Liver (tissue), 9 donors: ENCODE measurements around the gene COL4A3. TPM values are rescaled to one million over a fixed set of nuclear protein-coding genes. Genes with fewer than 3 reads are reported as not detected.

Experiments
- DNase-seq: peaks from one replicate; pipeline ENCODE4 v3.0.0-alpha.2; 2017; ENCODE audit warnings: low spot score
- H3K27ac ChIP-seq, 2 donors: one replicate each; pipeline ENCODE4 v1.7.0; 2013; ENCODE audit warnings: inconsistent platforms in 2 of 2, low read length in 2 of 2, control low read depth in 1 of 2, low read depth in 1 of 2, mild to moderate bottlenecking in 1 of 2
- H3K27me3 ChIP-seq, 4 donors: one replicate each; pipeline versions ENCODE4 v1.6.1 to v1.7.0; 2013; ENCODE audit warnings: low read length in 3 of 4, inconsistent platforms in 1 of 4, mild to moderate bottlenecking in 1 of 4, moderate library complexity in 1 of 4; ENCODE audit not compliant: control insufficient read depth in 4 of 4, insufficient read depth in 4 of 4
- H3K36me3 ChIP-seq, 4 donors: one replicate each; pipeline versions ENCODE4 v1.6.1 to v1.7.0; 2013; ENCODE audit warnings: low read length in 3 of 4, mild to moderate bottlenecking in 3 of 4, low read depth in 1 of 4, moderate library complexity in 1 of 4; ENCODE audit not compliant: control insufficient read depth in 4 of 4, insufficient read depth in 3 of 4
- H3K4me1 ChIP-seq, 4 donors: one replicate each; pipeline versions ENCODE4 v1.6.1 to v1.7.0; 2013; ENCODE audit warnings: low read length in 3 of 4, mild to moderate bottlenecking in 3 of 4, moderate library complexity in 1 of 4; ENCODE audit not compliant: control insufficient read depth in 4 of 4, insufficient read depth in 4 of 4
- H3K4me3 ChIP-seq, 3 donors: one replicate each; pipeline versions ENCODE4 v1.6.1 to v1.7.0; 2013; ENCODE audit warnings: low read length in 3 of 3, control low read depth in 1 of 3, low read depth in 1 of 3, mild to moderate bottlenecking in 1 of 3
- H3K9ac ChIP-seq, 2 donors: one replicate each; pipeline ENCODE4 v1.7.0; 2013; ENCODE audit warnings: low read length in 2 of 2, mild to moderate bottlenecking in 2 of 2, moderate library complexity in 2 of 2, control low read depth in 1 of 2, low read depth in 1 of 2
- H3K9me3 ChIP-seq, 4 donors: one replicate each; pipeline versions ENCODE4 v1.6.1 to v1.7.0; 2013; ENCODE audit warnings: low read length in 3 of 4; ENCODE audit not compliant: control insufficient read depth in 4 of 4
- FOXA1 ChIP-seq: IDR thresholded peaks from 2 replicates; pipeline ENCODE4 v1.6.1; 2016; ENCODE audit warnings: antibody characterized with exemption
- FOXA2 ChIP-seq: IDR thresholded peaks from 2 replicates; pipeline ENCODE4 v1.6.1; 2016; ENCODE audit warnings: antibody characterized with exemption
- GABPA ChIP-seq, 2 donors: IDR thresholded peaks in 1 of 2; conservative IDR thresholded peaks in 1 of 2; 2 replicates each; pipeline ENCODE4 v1.6.1; 2016; ENCODE audit warnings: antibody characterized with exemption in 2 of 2, mild to moderate bottlenecking in 1 of 2, moderate library complexity in 1 of 2
- HNF4G ChIP-seq: IDR thresholded peaks from 2 replicates; pipeline ENCODE4 v1.6.1; 2016; ENCODE audit warnings: antibody characterized with exemption
- NR2F2 ChIP-seq: IDR thresholded peaks from 2 replicates; pipeline ENCODE4 v1.6.1; 2016; ENCODE audit warnings: antibody characterized with exemption
- RXRA ChIP-seq, 2 donors: IDR thresholded peaks; 2 replicates each; pipeline ENCODE4 v1.6.1; 2017 to 2018; ENCODE audit warnings: antibody characterized with exemption in 2 of 2, mild to moderate bottlenecking in 1 of 2
- TAF1 ChIP-seq: conservative IDR thresholded peaks from 2 replicates; pipeline ENCODE4 v1.6.1; 2016; ENCODE audit warnings: antibody characterized with exemption, mild to moderate bottlenecking
- YY1 ChIP-seq: IDR thresholded peaks from 2 replicates; pipeline ENCODE4 v1.6.1; 2016; ENCODE audit warnings: antibody characterized with exemption, mild to moderate bottlenecking
- WGBS: extraction: QIAGEN DNeasy Blood & Tissue Kit; methylation state at CpG from one replicate; pipeline ENCODE4 v1.1.7; 2013; 5-methylcytosine and 5-hydroxymethylcytosine counted together
- polyA plus RNA-seq, 2 donors: library from polyadenylated mRNA; stranded (reverse) in 1 of 2; unstranded in 1 of 2; fragments of 200-250 nt in 1 of 2; fragments of >200 nt in 1 of 2; fragmentation: Nextera tagmentation in 1 of 2; extraction: Ambion mirVana in 1 of 2; gene quantifications; one replicate each; pipeline versions ENCODE4 v1.2.1 to v1.2.3, GENCODE V29; 2013 to 2015
- total RNA-seq, 2 donors: library from RNA; depleted of rRNA; stranded (reverse); fragments of >200 nt; gene quantifications; one replicate each; pipeline ENCODE4 v1.2.3, GENCODE V29; 2014
- TF ChIP-seq, protein P1 (sequence below): IDR thresholded peaks from 2 replicates; pipeline ENCODE4 v1.6.1; 2016; ENCODE audit warnings: antibody characterized with exemption
- TF ChIP-seq, protein P2 (sequence below): IDR thresholded peaks from 2 replicates; pipeline ENCODE4 v1.6.1; 2016; ENCODE audit warnings: antibody characterized with exemption
- TF ChIP-seq, protein P3 (sequence below): IDR thresholded peaks from 2 replicates; pipeline ENCODE4 v1.6.1; 2016; ENCODE audit warnings: antibody characterized with exemption, mild to moderate bottlenecking
- TF ChIP-seq, protein P4 (sequence below): fragments of 150-350 bp; IDR thresholded peaks from 2 replicates; pipeline ENCODE4 v1.5.1; 2017; ENCODE audit warnings: improper control_type of control experiment, low read depth, low read length; ENCODE audit not compliant: missing input control
- TF ChIP-seq, protein P5 (sequence below): IDR thresholded peaks from 2 replicates; pipeline ENCODE4 v1.6.1; 2016; ENCODE audit warnings: antibody characterized with exemption
- donor health status: healthy.
- donor health status: healthy.
- donor health status: healthy.
- donor health status: healthy.
- donor health status: healthy.

Gene COL4A3
- 1 to 10 TPM in 1 of 2 donors, under 1 TPM in 1; 0.05 to 2.3 TPM for total RNA-seq
- under 1 TPM; 0.24 to 0.46 TPM for polyA plus RNA-seq

DNA sequence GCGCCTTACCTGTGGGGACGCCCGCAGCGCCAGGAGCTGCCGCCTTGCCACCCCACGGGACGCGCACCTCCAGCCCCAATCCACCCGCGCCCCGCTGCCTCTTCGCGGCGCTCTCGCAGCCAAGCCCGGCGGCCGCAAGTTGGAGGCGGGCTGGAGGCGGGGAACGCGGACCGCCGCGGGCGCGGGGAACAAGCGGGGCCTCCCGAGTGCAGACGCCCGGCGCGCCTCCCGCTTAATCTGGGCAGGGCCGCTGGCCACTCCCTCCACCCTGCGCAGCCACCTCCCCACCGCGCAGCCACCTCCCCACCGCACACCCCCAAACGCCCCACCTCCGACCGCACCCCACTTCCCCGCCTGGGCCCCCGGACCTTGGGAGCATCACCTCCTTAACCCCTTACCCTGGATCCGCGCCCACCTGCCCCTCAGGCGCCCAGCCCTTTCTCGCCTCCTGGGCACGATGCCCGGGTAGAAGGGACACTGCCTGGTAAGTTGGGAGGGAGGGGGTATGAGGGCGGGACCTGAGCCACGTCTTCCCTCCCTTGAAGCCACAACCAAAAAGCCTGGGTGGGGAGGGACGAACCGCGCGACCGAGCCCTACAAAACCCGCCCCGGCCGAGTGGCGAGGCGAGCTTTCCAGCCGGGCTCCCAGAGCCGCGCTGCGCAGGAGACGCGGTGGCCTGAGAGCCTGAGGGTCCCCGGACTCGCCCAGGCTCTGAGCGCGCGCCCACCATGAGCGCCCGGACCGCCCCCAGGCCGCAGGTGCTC is at the start of gene COL4A3, which contains the start of gene COL4A4:
COL4A3 (plus strand) TSS at position 627 of the 765 bp plus-strand sequence; CDS start at position 730, 103 bp downstream.
COL4A4 (minus strand) TSS at position 208 of the 765 bp plus-strand sequence. CDS start 16,722 bp downstream, outside the sequence.
- 1% methylated on average over 77 of the region's 77 CpGs for WGBS
- Histone ChIP-seq H3K4me1 (peaks cover 11 to 19% (median 14%) of the 10 kb centered on the region in 4 donors), H3K4me3 (peak within 1 kb of the TSS; percentile 23 to 64 (median 64)), H3K36me3 (no peaks in the 10 kb centered on the region), H3K9me3 (peaks cover 0 to 2% (median 0%) of the 10 kb centered on the region in 4 donors), H3K27ac (peak within 1 kb of the TSS; percentile 35 to 40), H3K27me3 (peaks cover 0 to 4% (median 1%) of the 10 kb centered on the region in 4 donors), H3K9ac (no peak within 1 kb of the TSS)
- TF ChIP-seq FOXA1, result no peak
- TF ChIP-seq, protein P1, sequence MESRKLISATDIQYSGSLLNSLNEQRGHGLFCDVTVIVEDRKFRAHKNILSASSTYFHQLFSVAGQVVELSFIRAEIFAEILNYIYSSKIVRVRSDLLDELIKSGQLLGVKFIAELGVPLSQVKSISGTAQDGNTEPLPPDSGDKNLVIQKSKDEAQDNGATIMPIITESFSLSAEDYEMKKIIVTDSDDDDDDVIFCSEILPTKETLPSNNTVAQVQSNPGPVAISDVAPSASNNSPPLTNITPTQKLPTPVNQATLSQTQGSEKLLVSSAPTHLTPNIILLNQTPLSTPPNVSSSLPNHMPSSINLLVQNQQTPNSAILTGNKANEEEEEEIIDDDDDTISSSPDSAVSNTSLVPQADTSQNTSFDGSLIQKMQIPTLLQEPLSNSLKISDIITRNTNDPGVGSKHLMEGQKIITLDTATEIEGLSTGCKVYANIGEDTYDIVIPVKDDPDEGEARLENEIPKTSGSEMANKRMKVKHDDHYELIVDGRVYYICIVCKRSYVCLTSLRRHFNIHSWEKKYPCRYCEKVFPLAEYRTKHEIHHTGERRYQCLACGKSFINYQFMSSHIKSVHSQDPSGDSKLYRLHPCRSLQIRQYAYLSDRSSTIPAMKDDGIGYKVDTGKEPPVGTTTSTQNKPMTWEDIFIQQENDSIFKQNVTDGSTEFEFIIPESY, result no peak
- no peak for TF ChIP-seq NR2F2
- TF ChIP-seq FOXA2, result no peak
- no peak for DNase-seq

DNA sequence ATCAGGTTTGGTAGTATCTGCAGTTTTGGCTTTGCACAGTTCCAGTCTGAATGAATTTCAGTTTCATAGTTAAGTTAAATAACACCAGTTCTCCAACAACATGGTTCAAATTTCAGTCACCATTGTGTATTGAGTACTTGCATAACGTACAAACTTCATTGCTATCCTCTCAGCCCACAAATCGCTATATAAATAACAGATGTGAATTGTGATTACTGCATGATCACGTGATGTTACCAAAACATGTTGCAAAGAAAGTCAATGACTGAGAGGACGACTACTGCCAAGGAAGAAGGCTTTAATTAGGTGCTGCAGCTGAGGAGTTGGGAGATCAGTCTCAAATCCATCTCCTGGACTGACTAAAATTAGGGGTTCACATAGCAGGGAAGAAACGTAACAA is 48.7 kb upstream of the COL4A3 start:
- WGBS, result 75% methylated on average over 5 of the region's 5 CpGs
- Histone ChIP-seq H3K4me1 (no peaks in the 10 kb centered on the region), H3K36me3 (no peaks in the 10 kb centered on the region), H3K9me3 (no peaks in the 10 kb centered on the region), H3K27me3 (no peaks in the 10 kb centered on the region), H3K27ac (no peak overlapping the region), H3K9ac (no peak overlapping the region), H3K4me3 (no peak overlapping the region)
- no peak for DNase-seq
- no peak for TF ChIP-seq FOXA1
- TF ChIP-seq, protein P1, result no peak
- no peak for TF ChIP-seq HNF4G
- no peak for TF ChIP-seq YY1
- TF ChIP-seq, protein P2, sequence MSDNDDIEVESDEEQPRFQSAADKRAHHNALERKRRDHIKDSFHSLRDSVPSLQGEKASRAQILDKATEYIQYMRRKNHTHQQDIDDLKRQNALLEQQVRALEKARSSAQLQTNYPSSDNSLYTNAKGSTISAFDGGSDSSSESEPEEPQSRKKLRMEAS, result no peak
- TF ChIP-seq RXRA (IDR thresholded peaks at IDR 0.05), result no peak
- TF ChIP-seq, protein P3, sequence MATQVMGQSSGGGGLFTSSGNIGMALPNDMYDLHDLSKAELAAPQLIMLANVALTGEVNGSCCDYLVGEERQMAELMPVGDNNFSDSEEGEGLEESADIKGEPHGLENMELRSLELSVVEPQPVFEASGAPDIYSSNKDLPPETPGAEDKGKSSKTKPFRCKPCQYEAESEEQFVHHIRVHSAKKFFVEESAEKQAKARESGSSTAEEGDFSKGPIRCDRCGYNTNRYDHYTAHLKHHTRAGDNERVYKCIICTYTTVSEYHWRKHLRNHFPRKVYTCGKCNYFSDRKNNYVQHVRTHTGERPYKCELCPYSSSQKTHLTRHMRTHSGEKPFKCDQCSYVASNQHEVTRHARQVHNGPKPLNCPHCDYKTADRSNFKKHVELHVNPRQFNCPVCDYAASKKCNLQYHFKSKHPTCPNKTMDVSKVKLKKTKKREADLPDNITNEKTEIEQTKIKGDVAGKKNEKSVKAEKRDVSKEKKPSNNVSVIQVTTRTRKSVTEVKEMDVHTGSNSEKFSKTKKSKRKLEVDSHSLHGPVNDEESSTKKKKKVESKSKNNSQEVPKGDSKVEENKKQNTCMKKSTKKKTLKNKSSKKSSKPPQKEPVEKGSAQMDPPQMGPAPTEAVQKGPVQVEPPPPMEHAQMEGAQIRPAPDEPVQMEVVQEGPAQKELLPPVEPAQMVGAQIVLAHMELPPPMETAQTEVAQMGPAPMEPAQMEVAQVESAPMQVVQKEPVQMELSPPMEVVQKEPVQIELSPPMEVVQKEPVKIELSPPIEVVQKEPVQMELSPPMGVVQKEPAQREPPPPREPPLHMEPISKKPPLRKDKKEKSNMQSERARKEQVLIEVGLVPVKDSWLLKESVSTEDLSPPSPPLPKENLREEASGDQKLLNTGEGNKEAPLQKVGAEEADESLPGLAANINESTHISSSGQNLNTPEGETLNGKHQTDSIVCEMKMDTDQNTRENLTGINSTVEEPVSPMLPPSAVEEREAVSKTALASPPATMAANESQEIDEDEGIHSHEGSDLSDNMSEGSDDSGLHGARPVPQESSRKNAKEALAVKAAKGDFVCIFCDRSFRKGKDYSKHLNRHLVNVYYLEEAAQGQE, result no peak
- TF ChIP-seq, protein P4, sequence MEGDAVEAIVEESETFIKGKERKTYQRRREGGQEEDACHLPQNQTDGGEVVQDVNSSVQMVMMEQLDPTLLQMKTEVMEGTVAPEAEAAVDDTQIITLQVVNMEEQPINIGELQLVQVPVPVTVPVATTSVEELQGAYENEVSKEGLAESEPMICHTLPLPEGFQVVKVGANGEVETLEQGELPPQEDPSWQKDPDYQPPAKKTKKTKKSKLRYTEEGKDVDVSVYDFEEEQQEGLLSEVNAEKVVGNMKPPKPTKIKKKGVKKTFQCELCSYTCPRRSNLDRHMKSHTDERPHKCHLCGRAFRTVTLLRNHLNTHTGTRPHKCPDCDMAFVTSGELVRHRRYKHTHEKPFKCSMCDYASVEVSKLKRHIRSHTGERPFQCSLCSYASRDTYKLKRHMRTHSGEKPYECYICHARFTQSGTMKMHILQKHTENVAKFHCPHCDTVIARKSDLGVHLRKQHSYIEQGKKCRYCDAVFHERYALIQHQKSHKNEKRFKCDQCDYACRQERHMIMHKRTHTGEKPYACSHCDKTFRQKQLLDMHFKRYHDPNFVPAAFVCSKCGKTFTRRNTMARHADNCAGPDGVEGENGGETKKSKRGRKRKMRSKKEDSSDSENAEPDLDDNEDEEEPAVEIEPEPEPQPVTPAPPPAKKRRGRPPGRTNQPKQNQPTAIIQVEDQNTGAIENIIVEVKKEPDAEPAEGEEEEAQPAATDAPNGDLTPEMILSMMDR, result no peak
- no peak for TF ChIP-seq FOXA2
- no peak for TF ChIP-seq GABPA (IDR thresholded peaks at IDR 0.05 in 1 of 2, conservative IDR thresholded peaks at IDR 0.05 in 1 of 2)
- TF ChIP-seq TAF1, result no peak
- TF ChIP-seq, protein P5, sequence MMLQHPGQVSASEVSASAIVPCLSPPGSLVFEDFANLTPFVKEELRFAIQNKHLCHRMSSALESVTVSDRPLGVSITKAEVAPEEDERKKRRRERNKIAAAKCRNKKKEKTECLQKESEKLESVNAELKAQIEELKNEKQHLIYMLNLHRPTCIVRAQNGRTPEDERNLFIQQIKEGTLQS, result no peak
- TF ChIP-seq NR2F2, result no peak
